Gastroesophageal sphincter (tissue), 4 donors: Measurements from ENCODE around the gene GLI1. TPM values are rescaled to one million over a fixed set of nuclear protein-coding genes. Genes with fewer than 3 reads are reported as not detected.

ENCODE experiments used
- ATAC-seq: fragments of 150-250 bp; one replicate; pipeline ENCODE4 v1.9.1; 2016; ENCODE audit warnings: mild to moderate bottlenecking, moderate library complexity
- H3K27ac ChIP-seq, 4 donors: fragments of 200-600 bp; sonication (generic) in 3 of 4; 1 replicate in 3 of 4; 2 replicates in 1 of 4; pipeline ENCODE4 v1.5.1; 2016 to 2019
- H3K27me3 ChIP-seq: fragments of 200-600 bp; sonication (generic); one replicate; pipeline ENCODE4 v1.5.1; 2019
- H3K36me3 ChIP-seq, 2 donors: fragments of 200-600 bp; sonication (generic); one replicate each; pipeline ENCODE4 v1.5.1; 2019; ENCODE audit warnings: control low read depth in 1 of 2
- H3K4me1 ChIP-seq, 3 donors: fragments of 200-600 bp; sonication (generic); 1 replicate in 2 of 3; 2 replicates in 1 of 3; pipeline ENCODE4 v1.5.1; 2016 to 2019; ENCODE audit warnings: control low read depth in 2 of 3
- H3K4me3 ChIP-seq, 2 donors: fragments of 200-600 bp; sonication (generic); one replicate each; pipeline ENCODE4 v1.5.1; 2019; ENCODE audit warnings: mild to moderate bottlenecking in 1 of 2, moderate library complexity in 1 of 2
- H3K9me3 ChIP-seq, 3 donors: fragments of 200-600 bp; sonication (generic); one replicate each; pipeline ENCODE4 v1.5.1; 2017 to 2019; ENCODE audit warnings: control low read depth in 2 of 3
- EP300 ChIP-seq: sonication (generic); formaldehyde crosslinking; IDR thresholded peaks from one replicate; pipeline ENCODE4 v1.6.1; 2017; ENCODE audit warnings: antibody characterized with exemption, mild to moderate bottlenecking
- POLR2A ChIP-seq, 2 donors: fragments of 450-650 bp; IDR thresholded peaks; one replicate each; pipeline ENCODE4 v1.6.1; 2017; ENCODE audit warnings: antibody characterized with exemption in 2 of 2, mild to moderate bottlenecking in 2 of 2, moderate library complexity in 1 of 2
- POLR2AphosphoS5 ChIP-seq: sonication (generic); formaldehyde crosslinking; IDR thresholded peaks from one replicate; pipeline ENCODE4 v1.6.1; 2017; ENCODE audit warnings: antibody characterized with exemption
- WGBS, 2 donors: methylation state at CpG; one replicate each; pipeline ENCODE4 v1.1.5; 2018; ENCODE audit warnings: low coverage in 1 of 2; 5-methylcytosine and 5-hydroxymethylcytosine counted together
- total RNA-seq, 4 donors: library from RNA; depleted of rRNA; stranded (reverse); fragments of >200 nt; gene quantifications; one replicate each; pipeline ENCODE4 v1.1.0, GENCODE V29; 2016
- TF ChIP-seq, protein P1 (sequence below), 4 experiments: fragments of 200-600 bp in 2 of 4; fragments of 450-650 bp in 2 of 4; sonication (generic) in 1 of 4; IDR thresholded peaks; one replicate each; pipeline ENCODE4 v1.5.1; 2017 to 2019; ENCODE audit warnings: antibody characterized with exemption in 4 of 4, mild to moderate bottlenecking in 2 of 4, moderate library complexity in 2 of 4

GLI1 gene
- total RNA-seq, 4 donors from 2014 or later: 0.15 to 3.6 (median 0.30) TPM

- H3K27ac ChIP-seq: peak overlapping the region; percentile 90 to 98 (median 98)
- ATAC-seq: no peak
- H3K4me1 ChIP-seq: peaks cover 0 to 21% (median 5%) of the 10 kb centered on the region in 3 donors
- H3K9me3 ChIP-seq: no peaks in the 10 kb centered on the region
- WGBS, 2 donors: 6 to 14% methylated on average over 5 to 6 of the region's 9 CpGs
- H3K36me3 ChIP-seq: peaks cover 0 to 9% of the 10 kb centered on the region in 2 donors
- TF ChIP-seq POLR2AphosphoS5 (no peak), EP300 (no peak), POLR2A (IDR thresholded peaks at IDR 0.05) (no peak)
- TF ChIP-seq, protein P1, sequence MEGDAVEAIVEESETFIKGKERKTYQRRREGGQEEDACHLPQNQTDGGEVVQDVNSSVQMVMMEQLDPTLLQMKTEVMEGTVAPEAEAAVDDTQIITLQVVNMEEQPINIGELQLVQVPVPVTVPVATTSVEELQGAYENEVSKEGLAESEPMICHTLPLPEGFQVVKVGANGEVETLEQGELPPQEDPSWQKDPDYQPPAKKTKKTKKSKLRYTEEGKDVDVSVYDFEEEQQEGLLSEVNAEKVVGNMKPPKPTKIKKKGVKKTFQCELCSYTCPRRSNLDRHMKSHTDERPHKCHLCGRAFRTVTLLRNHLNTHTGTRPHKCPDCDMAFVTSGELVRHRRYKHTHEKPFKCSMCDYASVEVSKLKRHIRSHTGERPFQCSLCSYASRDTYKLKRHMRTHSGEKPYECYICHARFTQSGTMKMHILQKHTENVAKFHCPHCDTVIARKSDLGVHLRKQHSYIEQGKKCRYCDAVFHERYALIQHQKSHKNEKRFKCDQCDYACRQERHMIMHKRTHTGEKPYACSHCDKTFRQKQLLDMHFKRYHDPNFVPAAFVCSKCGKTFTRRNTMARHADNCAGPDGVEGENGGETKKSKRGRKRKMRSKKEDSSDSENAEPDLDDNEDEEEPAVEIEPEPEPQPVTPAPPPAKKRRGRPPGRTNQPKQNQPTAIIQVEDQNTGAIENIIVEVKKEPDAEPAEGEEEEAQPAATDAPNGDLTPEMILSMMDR (IDR thresholded peaks at IDR 0.05): no peak
- H3K27me3 ChIP-seq: no peaks in the 10 kb centered on the region
- peak overlapping the region; percentile 84 to 87 for H3K4me3 ChIP-seq
These were observed 30.0 kb upstream of the GLI1 start for GRCh38 chr12:57429473-57430111.

GRCh38 chr12:57430112-57430930 lies 29.3 kb upstream of the GLI1 start:
- H3K9me3 ChIP-seq: no peaks in the 10 kb centered on the region
- H3K27ac ChIP-seq: peak overlapping the region; percentile 90 to 98 (median 98)
- 0% methylated on average over 7 to 13 of the region's 74 CpGs for WGBS, 2 donors
- H3K36me3 ChIP-seq: peaks cover 0 to 7% of the 10 kb centered on the region in 2 donors
- H3K27me3 ChIP-seq: no peaks in the 10 kb centered on the region
- H3K4me3 ChIP-seq: peak overlapping the region; percentile 84 to 87
- peaks cover 0 to 21% (median 5%) of the 10 kb centered on the region in 3 donors for H3K4me1 ChIP-seq
- ATAC-seq: peak; percentile 83
- TF ChIP-seq, protein P1 (IDR thresholded peaks at IDR 0.05): peak in 1 of 4 experiments; percentile 40
- no peak for TF ChIP-seq EP300
- TF ChIP-seq POLR2AphosphoS5: no peak
- no peak for TF ChIP-seq POLR2A (IDR thresholded peaks at IDR 0.05)

DNA sequence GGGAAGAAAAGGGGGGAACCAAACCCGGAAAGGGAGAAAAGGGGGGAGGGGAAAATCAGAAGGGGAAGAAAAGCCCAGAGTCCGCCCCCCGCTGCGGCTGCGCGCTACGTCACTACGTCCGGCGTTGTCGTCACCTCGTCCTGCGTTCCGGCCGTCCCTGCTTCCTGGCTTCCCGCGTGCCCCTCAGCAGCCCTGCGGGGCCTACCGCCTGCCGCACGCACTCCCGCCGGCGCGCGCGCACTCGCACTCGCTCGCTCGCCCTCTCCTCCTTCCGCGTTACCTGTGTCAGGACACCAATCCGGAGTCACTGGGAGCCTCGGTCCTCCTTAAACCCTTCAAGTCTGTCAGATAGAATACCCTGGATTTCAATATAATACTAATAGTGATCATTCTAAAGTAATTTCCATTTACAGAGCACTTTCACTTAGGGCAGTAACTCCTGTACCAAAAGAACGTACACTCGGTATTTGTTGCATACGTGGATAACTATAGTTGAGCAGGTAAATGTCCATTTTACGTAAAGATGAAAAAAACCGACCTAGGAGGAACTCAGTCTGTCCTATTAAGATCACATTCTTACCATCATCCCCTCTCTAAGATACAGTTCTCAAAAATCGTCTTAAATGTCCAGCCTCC lies 28.5 kb upstream of the GLI1 start, which contains the start of gene R3HDM2:
Gene R3HDM2 (minus strand): TSS at position 113 of the 636 bp plus-strand sequence. CDS start 120,615 bp downstream, outside the sequence.
- WGBS, 2 donors: 4 to 6% methylated on average over 11 to 15 of the region's 41 CpGs
- peak; percentile 99 for ATAC-seq
- H3K36me3 ChIP-seq: no peaks in the 10 kb centered on the region
- no peaks in the 10 kb centered on the region for H3K9me3 ChIP-seq
- peaks cover 0 to 21% (median 5%) of the 10 kb centered on the region in 3 donors for H3K4me1 ChIP-seq
- TF ChIP-seq EP300: no peak
- TF ChIP-seq, protein P1 (IDR thresholded peaks at IDR 0.05): peak in 1 of 4 experiments; percentile 3
- TF ChIP-seq POLR2A (IDR thresholded peaks at IDR 0.05): peak; percentile 88 to 92
- TF ChIP-seq POLR2AphosphoS5: peak; percentile 97
- no peaks in the 10 kb centered on the region for H3K27me3 ChIP-seq
- peak within 1 kb of the TSS; percentile 84 to 87 for H3K4me3 ChIP-seq
- H3K27ac ChIP-seq: peak within 1 kb of the TSS; percentile 90 to 98 (median 98)

DNA sequence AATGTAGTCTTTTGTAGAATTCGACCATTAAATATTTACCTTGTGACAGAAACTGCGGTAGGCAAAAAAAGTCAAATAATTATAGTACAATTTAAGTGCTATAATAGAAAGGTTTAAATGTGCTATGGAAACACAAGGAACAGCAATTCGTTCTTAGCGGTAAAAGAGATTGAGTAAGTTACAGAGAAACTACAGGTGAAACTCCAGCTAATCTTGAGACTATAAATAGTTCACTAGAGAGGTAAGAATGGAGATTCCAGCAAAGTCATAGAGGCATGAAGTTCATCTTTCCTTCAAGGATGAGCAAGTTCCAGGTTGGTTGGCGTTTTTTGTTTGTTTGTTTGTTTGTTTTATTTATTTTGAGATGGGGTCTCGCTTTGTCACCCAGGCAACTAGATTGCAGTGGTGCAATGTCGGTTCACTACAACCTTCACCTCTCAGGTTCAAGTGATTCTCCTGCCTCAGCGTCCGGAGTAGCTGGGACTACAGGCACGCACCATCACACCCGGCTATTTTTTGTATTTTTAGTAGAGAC lies 27.9 kb upstream of the GLI1 start:
- Histone ChIP-seq H3K27ac (peak overlapping the region; percentile 90 to 98 (median 98)), H3K4me3 (peak overlapping the region in 1 of 2 donors; percentile 87), H3K36me3 (no peaks in the 10 kb centered on the region), H3K4me1 (peaks cover 0 to 21% (median 5%) of the 10 kb centered on the region in 3 donors), H3K9me3 (no peaks in the 10 kb centered on the region), H3K27me3 (no peaks in the 10 kb centered on the region)
- ATAC-seq: no peak
- WGBS, 2 donors: 75 to 82% methylated on average over 6 to 8 of the region's 11 CpGs
- TF ChIP-seq POLR2A (IDR thresholded peaks at IDR 0.05) (no peak), POLR2AphosphoS5 (no peak), EP300 (no peak)
- TF ChIP-seq, protein P1 (IDR thresholded peaks at IDR 0.05): no peak
